Skin epidermis (tissue), 12 donors: ENCODE data around the gene PLEKHA1.

Experiments
- H3K27ac ChIP-seq, 21 experiments: fragments of 200-600 bp; sonication (generic) in 11 of 21; one replicate each; pipeline ENCODE4 v1.5.0; 2020; ENCODE audit warnings: mild to moderate bottlenecking in 3 of 21, inconsistent platforms in 2 of 21, moderate library complexity in 2 of 21
- H3K4me3 ChIP-seq, 7 experiments: fragments of 200-600 bp; sonication (generic) in 2 of 7; one replicate each; pipeline ENCODE4 v1.5.0; 2020; ENCODE audit warnings: inconsistent platforms in 2 of 7, mild to moderate bottlenecking in 2 of 7, moderate library complexity in 1 of 7

The PLEKHA1 gene

GRCh38 chr10:122468926-122469781, 94.6 kb downstream of the PLEKHA1 start:
- H3K27ac ChIP-seq, result peak overlapping the region in 19 of 21 experiments; percentile 5 to 83 (median 60)
- no peak overlapping the region for H3K4me3 ChIP-seq

- Histone ChIP-seq H3K27ac (peak overlapping the region in 18 of 21 experiments; percentile 5 to 83 (median 62)), H3K4me3 (no peak overlapping the region)
Observed at GRCh38 chr10:122469848-122470247, 95.3 kb downstream of the PLEKHA1 start.

GRCh38 chr10:122471531-122472177, 97.1 kb downstream of the PLEKHA1 start:
- H3K27ac ChIP-seq, result peak overlapping the region in 5 of 21 experiments; percentile 3 to 83 (median 20)
- no peak overlapping the region for H3K4me3 ChIP-seq

- no peak overlapping the region for H3K4me3 ChIP-seq
- peak overlapping the region in 1 of 21 experiments; percentile 8 for H3K27ac ChIP-seq
Observed at GRCh38 chr10:122473116-122473515, 98.6 kb downstream of the PLEKHA1 start.

DNA sequence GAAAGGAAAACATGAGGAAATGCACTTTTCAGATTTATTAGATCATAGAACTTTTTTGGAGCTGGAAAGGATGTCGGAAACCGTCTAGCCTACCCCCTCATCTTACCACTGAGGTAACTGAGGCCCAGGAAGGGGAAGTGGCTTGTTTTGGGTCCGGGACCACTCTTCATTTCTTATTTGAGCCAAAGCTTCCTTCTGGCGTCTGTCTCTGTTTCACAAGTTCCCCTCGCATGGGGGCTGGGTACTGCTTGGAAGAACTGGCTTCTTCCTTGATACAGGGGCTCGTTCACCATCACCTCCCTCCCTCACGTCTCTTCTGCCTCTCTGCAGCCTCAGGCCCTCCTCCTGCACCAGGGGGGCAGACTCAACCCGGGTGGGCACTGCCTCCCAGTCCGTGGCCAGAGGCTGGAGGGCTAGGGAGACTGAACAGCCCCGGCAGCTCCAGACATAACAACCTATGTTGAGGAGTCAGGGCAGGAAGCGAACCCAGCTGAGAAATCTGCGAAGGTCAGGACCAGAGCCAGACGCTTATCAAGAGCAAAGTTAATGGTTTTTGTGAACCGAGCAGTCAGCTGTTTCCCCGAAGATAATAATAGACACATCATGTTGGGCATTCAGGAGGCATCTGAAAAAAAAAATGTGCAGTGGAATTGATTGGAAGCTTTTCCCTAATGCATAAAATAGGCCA, 99.8 kb downstream of the PLEKHA1 start:
- no peak overlapping the region for H3K4me3 ChIP-seq
- peak overlapping the region in 9 of 21 experiments; percentile 3 to 71 (median 31) for H3K27ac ChIP-seq

GRCh38 chr10:122475100-122475499, 100.6 kb downstream of the PLEKHA1 start:
- Histone ChIP-seq H3K4me3 (no peak overlapping the region), H3K27ac (peak overlapping the region in 7 of 21 experiments; percentile 18 to 71 (median 33))

DNA sequence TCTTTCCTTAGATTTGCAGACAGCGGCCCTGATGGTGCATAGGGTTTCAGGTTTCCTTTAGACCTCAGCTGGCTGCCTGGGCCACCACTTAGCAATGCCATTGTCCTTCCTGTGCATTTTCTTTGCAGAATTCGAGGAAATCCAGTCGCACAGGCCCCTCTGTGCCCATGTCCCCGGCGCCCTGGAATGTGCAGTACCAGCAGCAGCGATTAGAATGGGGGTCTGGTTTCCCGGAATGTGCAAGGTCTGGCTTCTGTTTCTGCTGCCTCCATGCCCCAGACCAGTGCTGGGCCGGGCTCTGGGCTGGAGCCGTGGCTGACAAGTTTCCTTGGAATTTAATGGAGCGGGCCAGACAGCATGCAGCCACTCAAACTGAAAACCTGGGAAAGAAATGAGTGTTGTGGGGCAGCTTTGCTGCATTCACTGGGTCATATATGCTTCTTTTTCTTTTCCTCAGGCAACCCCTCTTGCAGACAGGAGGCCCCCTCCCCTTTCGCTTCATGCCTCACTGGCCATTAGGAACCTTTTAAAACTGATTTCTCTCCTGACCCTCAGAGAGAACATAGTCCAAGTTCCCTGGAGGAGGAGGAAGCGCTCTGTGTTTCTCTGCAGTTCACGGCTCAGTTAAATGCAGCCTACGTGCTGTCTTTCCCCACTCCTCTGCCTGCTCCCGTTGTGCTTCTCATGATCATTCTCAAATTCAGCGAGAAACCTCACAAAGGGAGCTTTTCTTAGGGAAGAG, 101.3 kb downstream of the PLEKHA1 start:
- H3K4me3 ChIP-seq, result no peak overlapping the region
- peak overlapping the region in 9 of 21 experiments; percentile 17 to 71 (median 33) for H3K27ac ChIP-seq

DNA sequence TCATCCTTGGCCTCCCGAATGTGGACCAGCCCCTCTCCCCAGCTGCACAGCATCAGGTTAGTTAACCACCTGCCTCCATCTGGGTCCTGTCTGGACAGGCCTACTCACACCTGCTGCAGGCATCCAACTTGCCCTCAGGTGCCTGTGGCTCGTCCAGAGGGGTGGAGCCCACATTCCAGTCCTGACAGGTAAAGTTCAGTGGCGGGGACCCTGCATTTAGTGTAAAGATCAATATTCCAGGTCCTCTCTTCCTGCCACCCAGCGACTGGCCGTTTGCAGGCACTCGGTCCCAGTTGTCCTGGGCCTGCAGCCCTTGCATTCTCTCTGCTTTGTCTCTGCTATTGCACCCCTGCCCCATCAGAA, 101.8 kb downstream of the PLEKHA1 start:
- peak overlapping the region in 5 of 21 experiments; percentile 18 to 71 (median 27) for H3K27ac ChIP-seq
- H3K4me3 ChIP-seq, result no peak overlapping the region

- H3K4me3 ChIP-seq, result no peak overlapping the region
- H3K27ac ChIP-seq, result no peak overlapping the region
Observed at GRCh38 chr10:122477436-122477835, 102.9 kb downstream of the PLEKHA1 start.

DNA sequence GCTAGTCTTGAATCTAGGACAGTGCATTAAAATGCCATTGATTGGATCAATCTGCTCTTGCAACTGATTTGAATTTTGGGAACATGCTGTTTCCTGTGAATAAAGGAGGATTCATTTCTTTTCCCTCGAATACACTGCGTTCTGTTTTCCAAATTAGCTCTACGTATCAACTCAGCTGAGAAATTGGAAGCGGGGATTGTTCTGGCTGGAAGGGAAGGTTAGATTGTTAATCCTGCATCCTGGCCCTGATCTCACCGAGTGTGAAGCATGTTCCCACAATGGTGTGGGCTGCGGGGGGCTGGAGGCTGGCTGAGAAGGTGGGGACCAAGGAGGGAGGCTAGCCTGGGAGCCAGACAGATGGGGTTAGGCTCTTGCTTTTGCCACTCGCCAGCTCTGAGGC, 104.5 kb downstream of the PLEKHA1 start:
- Histone ChIP-seq H3K4me3 (no peak overlapping the region), H3K27ac (no peak overlapping the region)

- Histone ChIP-seq H3K4me3 (no peak overlapping the region), H3K27ac (no peak overlapping the region)
Observed at GRCh38 chr10:122480146-122480833, 105.8 kb downstream of the PLEKHA1 start.

DNA sequence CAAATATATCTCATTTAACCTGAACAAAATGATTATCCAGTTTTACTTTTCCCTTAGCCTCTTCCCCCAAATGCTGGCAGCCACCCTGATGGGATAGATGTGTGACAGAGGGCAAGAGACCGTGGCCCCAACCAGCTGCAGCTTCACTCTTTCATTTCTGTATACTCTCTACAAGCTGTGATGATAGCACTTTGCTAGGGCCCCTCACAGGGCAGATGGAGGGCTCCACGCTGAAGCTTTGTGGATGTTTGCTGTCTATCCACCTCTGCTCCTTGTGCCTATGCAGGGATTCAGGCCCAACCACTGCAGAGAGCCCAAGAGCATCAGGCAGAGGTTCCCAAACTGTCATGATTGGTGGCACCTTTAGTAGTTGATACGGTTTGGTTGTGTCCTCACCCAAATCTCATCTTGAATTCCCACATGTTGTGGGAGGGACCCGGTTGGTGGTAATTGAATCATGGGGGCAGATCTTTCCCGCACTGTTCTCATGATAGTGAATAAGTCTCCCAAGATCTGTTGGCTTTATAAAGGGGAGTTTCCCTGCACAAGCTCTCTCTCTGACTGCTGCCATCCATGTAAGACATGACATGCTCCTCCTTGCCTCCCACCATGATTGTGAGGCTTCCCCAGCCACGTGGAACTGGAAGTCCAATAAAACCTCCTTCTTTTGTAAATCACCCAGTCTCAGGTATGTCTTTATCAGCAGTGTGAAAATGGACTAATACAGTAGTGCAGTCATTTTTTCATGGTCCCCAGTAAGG, 107.0 kb downstream of the PLEKHA1 start:
- H3K27ac ChIP-seq, result no peak overlapping the region
- no peak overlapping the region for H3K4me3 ChIP-seq
